Colonic mucosa (tissue), 4 donors: Measurements from ENCODE around the gene ALG12. TPM values are rescaled to one million over a fixed set of nuclear protein-coding genes. Genes with fewer than 3 reads are reported as not detected.
A peak's percentile ranks its signal among the peaks of the same experiment; 100 is the strongest.

ENCODE experiments used
- DNase-seq: peaks from one replicate; pipeline ENCODE4 v3.0.0-alpha.2; 2020
- H3K27ac ChIP-seq: fragments of 200-600 bp; one replicate; pipeline ENCODE4 v1.8.0; 2021
- H3K27me3 ChIP-seq: fragments of 200-600 bp; one replicate; pipeline ENCODE4 v1.8.0; 2021
- H3K36me3 ChIP-seq: fragments of 200-600 bp; one replicate; pipeline ENCODE4 v1.8.0; 2021
- H3K4me1 ChIP-seq: fragments of 200-600 bp; one replicate; pipeline ENCODE4 v1.8.0; 2021; ENCODE audit warnings: mild to moderate bottlenecking
- H3K4me3 ChIP-seq: fragments of 200-600 bp; one replicate; pipeline ENCODE4 v1.8.0; 2021
- H3K9ac ChIP-seq, 2 donors: one replicate each; pipeline ENCODE4 v1.7.0; 2013; ENCODE audit warnings: control low read depth in 2 of 2, low read depth in 2 of 2, low read length in 2 of 2
- H3K9me3 ChIP-seq: fragments of 200-600 bp; one replicate; pipeline ENCODE4 v1.8.0; 2021
- CTCF ChIP-seq: fragments of 200-600 bp; IDR thresholded peaks from one replicate; pipeline ENCODE4 v1.8.0; 2022; ENCODE audit warnings: antibody characterized with exemption, mild to moderate bottlenecking
- intact Hi-C: fragments of 100-400 bp; cut with DNase I; formaldehyde crosslinking; loops from one replicate; pipeline ENCODE4 v1.14.1; 2022
- total RNA-seq, 2 donors: library from RNA; stranded (reverse); fragmentation: NEBNext Ultra II Directional in 1 of 2; extraction: Animal tissue kit (Norgen Biotek cat#: 25700) in 1 of 2; gene quantifications; one replicate each; pipeline ENCODE4 v1.2.1, GENCODE V29; 2021
- donor health status: healthy.
- donor health status: DM: no; HTN: no; CAD: no.
- donor health status: DM: no; HTN: no; CAD: no.

Gene ALG12
- total RNA-seq, 2 donors from 2014 or later, result 17.8 to 43.5 TPM

DNA sequence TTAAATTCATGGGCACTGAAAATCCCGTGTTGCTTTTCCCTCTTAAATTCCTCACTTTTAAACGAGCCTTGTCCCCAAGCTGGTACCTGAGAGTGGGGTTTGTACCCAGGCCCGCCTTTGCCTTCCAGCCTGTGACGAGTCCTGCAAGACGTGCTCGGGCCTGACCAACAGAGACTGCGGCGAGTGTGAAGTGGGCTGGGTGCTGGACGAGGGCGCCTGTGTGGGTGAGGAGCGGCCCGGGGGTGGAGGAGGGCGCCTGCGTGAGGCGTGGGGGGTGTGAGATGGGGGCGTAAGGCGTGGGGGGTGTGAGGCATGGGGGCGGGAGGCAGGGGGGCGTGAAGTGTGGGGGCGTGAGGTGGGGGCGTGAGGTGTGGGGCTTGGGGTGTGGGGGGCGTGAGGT, 4.2 kb upstream of the ALG12 start:
- no peak overlapping the region for H3K9ac ChIP-seq
- no peaks in the 10 kb centered on the region for H3K27me3 ChIP-seq
- H3K4me1 ChIP-seq, result no peaks in the 10 kb centered on the region
- no peak for DNase-seq
- no peak for TF ChIP-seq CTCF
- intact Hi-C loops, result loop anchor here (10.0 kb wide), 1 partner anchor 222 kb away; no protein-coding TSS in a partner anchor
- H3K36me3 ChIP-seq, result no peaks in the 10 kb centered on the region
- no peak overlapping the region for H3K4me3 ChIP-seq
- no peaks in the 10 kb centered on the region for H3K9me3 ChIP-seq
- no peak overlapping the region for H3K27ac ChIP-seq

GRCh38 chr22:49921508-49922278, 3.5 kb upstream of the ALG12 start:
- Histone ChIP-seq H3K27ac (no peak overlapping the region), H3K9me3 (no peaks in the 10 kb centered on the region), H3K36me3 (no peaks in the 10 kb centered on the region), H3K4me3 (no peak overlapping the region), H3K9ac (no peak overlapping the region), H3K4me1 (no peaks in the 10 kb centered on the region), H3K27me3 (no peaks in the 10 kb centered on the region)
- TF ChIP-seq CTCF, result no peak
- no peak for DNase-seq
- intact Hi-C loops, result loop anchor here (10.0 kb wide), 1 partner anchor 223 kb away; no protein-coding TSS in a partner anchor

DNA sequence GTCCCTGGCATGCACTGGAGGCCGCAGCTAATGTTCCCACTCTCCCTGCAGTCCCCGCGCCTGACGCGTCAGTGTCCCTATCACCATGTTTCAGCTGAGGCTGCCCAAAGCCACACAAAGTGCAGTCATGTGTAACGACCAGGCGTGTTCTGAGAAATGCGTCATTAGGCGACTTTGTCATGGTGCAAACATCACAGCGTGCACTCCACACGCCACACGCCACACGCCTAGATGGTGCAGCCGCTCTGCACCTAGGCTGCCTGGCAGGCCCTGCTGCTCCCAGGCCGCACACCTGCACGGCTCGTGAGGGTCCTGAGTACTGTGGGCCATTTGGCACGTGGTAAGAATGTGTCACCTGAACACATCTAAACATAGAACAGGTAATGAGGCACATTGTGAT, 2.6 kb upstream of the ALG12 start:
- Histone ChIP-seq H3K4me1 (no peaks in the 10 kb centered on the region), H3K9me3 (no peaks in the 10 kb centered on the region), H3K27me3 (no peaks in the 10 kb centered on the region), H3K36me3 (no peaks in the 10 kb centered on the region), H3K4me3 (no peak overlapping the region), H3K27ac (no peak overlapping the region), H3K9ac (no peak overlapping the region)
- no peak for TF ChIP-seq CTCF
- no peak for DNase-seq
- intact Hi-C loops, result loop anchor here (10.0 kb wide), 1 partner anchor 224 kb away; no protein-coding TSS in a partner anchor

DNA sequence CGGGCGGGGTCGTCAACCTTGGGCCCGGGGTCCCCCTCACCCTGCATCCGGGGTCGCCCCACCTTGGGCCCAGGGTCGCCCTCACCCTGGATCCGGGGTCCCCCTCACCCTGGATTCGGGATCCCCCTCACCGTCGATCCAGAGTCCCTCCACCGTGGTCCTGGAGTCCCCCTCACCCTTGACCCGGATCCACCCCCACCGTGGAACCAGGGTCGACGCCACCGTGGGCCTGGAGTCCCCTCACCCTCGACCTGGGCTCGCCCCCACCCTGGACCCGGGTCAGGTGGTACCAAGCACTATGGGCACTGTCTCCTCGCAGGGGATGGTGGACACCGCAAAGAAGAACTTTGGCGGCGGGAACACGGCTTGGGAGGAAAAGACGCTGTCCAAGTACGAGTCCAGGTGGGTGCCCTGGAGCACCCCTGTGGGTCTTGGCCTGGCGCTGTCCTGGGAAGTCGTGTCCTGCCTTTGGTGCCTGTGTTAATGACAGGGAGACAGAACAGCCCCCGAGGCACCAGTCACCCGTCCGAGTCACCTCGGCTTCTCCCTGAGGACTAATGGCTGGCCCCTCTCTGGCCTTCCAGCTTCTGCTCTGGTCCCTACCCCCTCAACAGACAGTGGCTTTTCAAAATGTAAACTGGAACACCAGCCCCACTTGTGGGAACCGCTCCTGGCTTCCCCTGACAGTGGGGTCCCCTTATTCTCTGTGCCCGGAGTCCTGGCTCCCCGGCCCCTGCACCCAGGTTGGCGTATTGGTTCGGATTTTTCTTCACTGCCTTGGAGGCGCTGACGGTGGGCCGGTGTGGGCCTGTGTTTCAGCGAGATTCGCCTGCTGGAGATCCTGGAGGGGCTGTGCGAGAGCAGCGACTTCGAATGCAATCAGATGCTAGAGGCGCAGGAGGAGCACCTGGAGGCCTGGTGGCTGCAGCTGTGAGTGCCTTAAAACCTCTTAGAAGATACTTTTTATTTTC, 958 bp upstream of the ALG12 start:
- DNase-seq, result no peak
- intact Hi-C loops, result no loop called here
- H3K27ac ChIP-seq, result no peak overlapping the region

More for the DNA sequence above, 958 bp upstream of the ALG12 start:
- Histone ChIP-seq H3K9ac (peak overlapping the region; percentile 63 to 90), H3K36me3 (no peaks in the 10 kb centered on the region), H3K9me3 (no peaks in the 10 kb centered on the region), H3K27me3 (no peaks in the 10 kb centered on the region), H3K4me1 (no peaks in the 10 kb centered on the region), H3K4me3 (peak overlapping the region; percentile 94)
- TF ChIP-seq CTCF, result no peak
